Effector memory CD4-positive, alpha-beta T cell (primary cell): ENCODE results near the gene CDX2.

ENCODE experiments used
- DNase-seq, 3 donors: peaks; one replicate each; pipeline ENCODE4 v3.0.0-alpha.2; 2020
- H3K27ac ChIP-seq: 2 replicates; pipeline ENCODE4 v1.7.0; 2013; ENCODE audit warnings: mild to moderate bottlenecking, low read length, moderate library complexity; ENCODE audit not compliant: insufficient read depth, poor library complexity, severe bottlenecking
- H3K27me3 ChIP-seq: replicated peaks from 2 replicates; pipeline ENCODE4 v1.7.0; 2013; ENCODE audit warnings: mild to moderate bottlenecking, low read length; ENCODE audit not compliant: insufficient read depth, control insufficient read depth, poor library complexity, severe bottlenecking
- H3K36me3 ChIP-seq: 2 replicates; pipeline ENCODE4 v1.7.0; 2013; ENCODE audit warnings: mild to moderate bottlenecking, low read length, moderate library complexity; ENCODE audit not compliant: control insufficient read depth, insufficient read depth
- H3K4me1 ChIP-seq: 2 replicates; pipeline ENCODE4 v1.7.0; 2013; ENCODE audit warnings: low read length, mild to moderate bottlenecking; ENCODE audit not compliant: control insufficient read depth, insufficient read depth, poor library complexity, severe bottlenecking
- H3K4me3 ChIP-seq: 2 replicates; pipeline ENCODE4 v1.7.0; 2013; ENCODE audit warnings: low read length, low read depth, mild to moderate bottlenecking; ENCODE audit not compliant: insufficient read depth, poor library complexity, severe bottlenecking
- H3K9me3 ChIP-seq: 2 replicates; pipeline ENCODE4 v1.7.0; 2013; ENCODE audit warnings: mild to moderate bottlenecking, low read length, moderate library complexity; ENCODE audit not compliant: control insufficient read depth

CDX2 gene

GRCh38 chr13:27971776-27972477 lies 2.8 kb upstream of the CDX2 start:
- H3K36me3 ChIP-seq: no peaks in the 10 kb centered on the region
- no peaks in the 10 kb centered on the region for H3K9me3 ChIP-seq
- no peak overlapping the region for H3K27ac ChIP-seq
- no peak overlapping the region for H3K4me3 ChIP-seq
- H3K27me3 ChIP-seq: peaks cover 43% of the 10 kb centered on the region
- DNase-seq: no peak
- H3K4me1 ChIP-seq: peaks cover 12% of the 10 kb centered on the region

- H3K36me3 ChIP-seq: no peaks in the 10 kb centered on the region
- H3K4me1 ChIP-seq: peaks cover 12% of the 10 kb centered on the region
- H3K9me3 ChIP-seq: no peaks in the 10 kb centered on the region
- peaks cover 49% of the 10 kb centered on the region for H3K27me3 ChIP-seq
- no peak overlapping the region for H3K27ac ChIP-seq
- DNase-seq: no peak
- H3K4me3 ChIP-seq: no peak overlapping the region
These were observed 2.1 kb upstream of the CDX2 start for GRCh38 chr13:27971236-27971645.

GRCh38 chr13:27970382-27971235 lies 1.5 kb upstream of the CDX2 start:
- no peak for DNase-seq
- no peaks in the 10 kb centered on the region for H3K36me3 ChIP-seq
- no peaks in the 10 kb centered on the region for H3K9me3 ChIP-seq
- H3K27ac ChIP-seq: no peak overlapping the region
- peaks cover 52% of the 10 kb centered on the region for H3K27me3 ChIP-seq
- no peak overlapping the region for H3K4me3 ChIP-seq
- peaks cover 12% of the 10 kb centered on the region for H3K4me1 ChIP-seq

- H3K4me3 ChIP-seq: no peak overlapping the region
- H3K27me3 ChIP-seq: peaks cover 46% of the 10 kb centered on the region
- H3K36me3 ChIP-seq: no peaks in the 10 kb centered on the region
- H3K4me1 ChIP-seq: peaks cover 9% of the 10 kb centered on the region
- H3K9me3 ChIP-seq: no peaks in the 10 kb centered on the region
- H3K27ac ChIP-seq: no peak overlapping the region
- DNase-seq: no peak
These were observed 733 bp upstream of the CDX2 start for GRCh38 chr13:27969866-27970229.

- H3K9me3 ChIP-seq: no peaks in the 10 kb centered on the region
- no peaks in the 10 kb centered on the region for H3K36me3 ChIP-seq
- no peak overlapping the region for H3K4me3 ChIP-seq
- peaks cover 9% of the 10 kb centered on the region for H3K4me1 ChIP-seq
- H3K27ac ChIP-seq: no peak overlapping the region
- H3K27me3 ChIP-seq: peaks cover 44% of the 10 kb centered on the region
- DNase-seq: no peak
These were observed 616 bp downstream of the CDX2 start for GRCh38 chr13:27968316-27969081.

GRCh38 chr13:27967736-27968315 lies 1.3 kb downstream of the CDX2 start:
- H3K27me3 ChIP-seq: peaks cover 40% of the 10 kb centered on the region
- no peak for DNase-seq
- H3K36me3 ChIP-seq: no peaks in the 10 kb centered on the region
- no peak overlapping the region for H3K27ac ChIP-seq
- no peak overlapping the region for H3K4me3 ChIP-seq
- no peaks in the 10 kb centered on the region for H3K9me3 ChIP-seq
- H3K4me1 ChIP-seq: peaks cover 9% of the 10 kb centered on the region

GRCh38 chr13:27967203-27967735 lies 1.8 kb downstream of the CDX2 start:
- Histone ChIP-seq H3K4me3 (no peak overlapping the region), H3K4me1 (peaks cover 9% of the 10 kb centered on the region), H3K27ac (no peak overlapping the region), H3K9me3 (no peaks in the 10 kb centered on the region), H3K27me3 (peaks cover 40% of the 10 kb centered on the region), H3K36me3 (no peaks in the 10 kb centered on the region)
- no peak for DNase-seq

GRCh38 chr13:27966641-27967202 lies 2.4 kb downstream of the CDX2 start:
- Histone ChIP-seq H3K4me1 (peaks cover 9% of the 10 kb centered on the region), H3K27me3 (peaks cover 40% of the 10 kb centered on the region), H3K27ac (no peak overlapping the region), H3K9me3 (no peaks in the 10 kb centered on the region), H3K4me3 (no peak overlapping the region), H3K36me3 (no peaks in the 10 kb centered on the region)
- DNase-seq: no peak
